Choroid plexus epithelial cell (primary cell): Measurements from ENCODE around the gene FABP7.

Experiments used
- DNase-seq: peaks from one replicate; pipeline ENCODE4 v3.0.0-alpha.2; 2010; ENCODE audit warnings: low read depth
- H3K4me3 ChIP-seq: 2 replicates; pipeline ENCODE4 v1.5.1; 2011; ENCODE audit warnings: low read depth, mild to moderate bottlenecking, control low read depth, low read length, moderate library complexity
- TF ChIP-seq, protein P1 (sequence below): conservative IDR thresholded peaks from 2 replicates; pipeline ENCODE4 v1.5.1; 2011; ENCODE audit warnings: low read depth, mild to moderate bottlenecking, control low read depth, inconsistent platforms, low read length, moderate library complexity

FABP7 gene

DNA sequence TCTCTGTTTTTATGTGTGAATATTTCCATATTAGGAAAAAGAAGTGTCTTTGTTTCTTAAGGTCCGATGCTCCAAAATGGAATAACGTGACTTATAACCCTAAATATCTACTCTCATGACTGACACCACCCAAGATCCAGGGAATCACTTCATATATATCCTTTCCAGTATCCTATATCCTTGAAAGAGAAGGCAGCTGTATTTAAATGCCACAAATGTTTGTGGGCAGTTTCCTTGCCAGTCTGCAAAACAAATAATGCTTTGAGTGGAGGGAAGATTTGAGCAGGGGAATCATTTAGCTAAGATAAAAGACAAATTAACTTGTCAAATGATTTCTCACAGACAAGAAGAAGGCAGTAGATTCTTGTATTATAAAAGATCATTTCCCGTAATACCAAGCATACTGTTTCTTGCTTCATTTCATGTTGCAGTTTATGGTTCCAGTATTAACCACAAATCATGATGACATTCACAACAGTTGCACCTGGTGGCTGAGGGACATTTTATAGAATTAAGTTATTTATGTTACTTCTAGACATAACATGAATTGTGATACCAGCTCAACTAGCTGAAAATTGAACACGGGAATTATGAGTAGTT lies 30.0 kb upstream of the FABP7 start:
- no peak for DNase-seq
- TF ChIP-seq, protein P1, sequence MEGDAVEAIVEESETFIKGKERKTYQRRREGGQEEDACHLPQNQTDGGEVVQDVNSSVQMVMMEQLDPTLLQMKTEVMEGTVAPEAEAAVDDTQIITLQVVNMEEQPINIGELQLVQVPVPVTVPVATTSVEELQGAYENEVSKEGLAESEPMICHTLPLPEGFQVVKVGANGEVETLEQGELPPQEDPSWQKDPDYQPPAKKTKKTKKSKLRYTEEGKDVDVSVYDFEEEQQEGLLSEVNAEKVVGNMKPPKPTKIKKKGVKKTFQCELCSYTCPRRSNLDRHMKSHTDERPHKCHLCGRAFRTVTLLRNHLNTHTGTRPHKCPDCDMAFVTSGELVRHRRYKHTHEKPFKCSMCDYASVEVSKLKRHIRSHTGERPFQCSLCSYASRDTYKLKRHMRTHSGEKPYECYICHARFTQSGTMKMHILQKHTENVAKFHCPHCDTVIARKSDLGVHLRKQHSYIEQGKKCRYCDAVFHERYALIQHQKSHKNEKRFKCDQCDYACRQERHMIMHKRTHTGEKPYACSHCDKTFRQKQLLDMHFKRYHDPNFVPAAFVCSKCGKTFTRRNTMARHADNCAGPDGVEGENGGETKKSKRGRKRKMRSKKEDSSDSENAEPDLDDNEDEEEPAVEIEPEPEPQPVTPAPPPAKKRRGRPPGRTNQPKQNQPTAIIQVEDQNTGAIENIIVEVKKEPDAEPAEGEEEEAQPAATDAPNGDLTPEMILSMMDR = no peak
- no peak overlapping the region for H3K4me3 ChIP-seq

GRCh38 chr6:122751326-122751725 lies 28.2 kb upstream of the FABP7 start:
- H3K4me3 ChIP-seq = no peak overlapping the region
- no peak for DNase-seq
- TF ChIP-seq, protein P1 = no peak

DNA sequence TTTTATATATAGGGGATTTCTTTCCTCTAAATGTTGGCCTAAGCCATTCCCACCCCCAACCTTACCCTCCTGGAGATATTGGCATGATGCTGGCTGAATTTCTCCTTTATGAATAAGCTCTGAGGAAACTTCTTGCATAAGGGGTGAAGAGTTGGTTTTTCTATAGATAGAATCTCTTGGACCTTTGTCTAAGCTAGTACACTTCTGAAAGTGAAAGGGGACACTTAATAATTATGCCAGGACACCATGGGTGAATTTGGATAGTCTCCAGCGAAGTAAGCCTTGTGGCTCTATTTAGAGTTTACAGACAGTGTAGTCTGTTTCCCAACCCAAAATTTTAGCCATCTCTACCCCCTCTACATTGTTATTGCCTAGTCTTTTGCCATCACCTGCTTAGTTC lies 27.1 kb upstream of the FABP7 start:
- TF ChIP-seq, protein P1 = no peak
- no peak for DNase-seq
- H3K4me3 ChIP-seq = no peak overlapping the region

DNA sequence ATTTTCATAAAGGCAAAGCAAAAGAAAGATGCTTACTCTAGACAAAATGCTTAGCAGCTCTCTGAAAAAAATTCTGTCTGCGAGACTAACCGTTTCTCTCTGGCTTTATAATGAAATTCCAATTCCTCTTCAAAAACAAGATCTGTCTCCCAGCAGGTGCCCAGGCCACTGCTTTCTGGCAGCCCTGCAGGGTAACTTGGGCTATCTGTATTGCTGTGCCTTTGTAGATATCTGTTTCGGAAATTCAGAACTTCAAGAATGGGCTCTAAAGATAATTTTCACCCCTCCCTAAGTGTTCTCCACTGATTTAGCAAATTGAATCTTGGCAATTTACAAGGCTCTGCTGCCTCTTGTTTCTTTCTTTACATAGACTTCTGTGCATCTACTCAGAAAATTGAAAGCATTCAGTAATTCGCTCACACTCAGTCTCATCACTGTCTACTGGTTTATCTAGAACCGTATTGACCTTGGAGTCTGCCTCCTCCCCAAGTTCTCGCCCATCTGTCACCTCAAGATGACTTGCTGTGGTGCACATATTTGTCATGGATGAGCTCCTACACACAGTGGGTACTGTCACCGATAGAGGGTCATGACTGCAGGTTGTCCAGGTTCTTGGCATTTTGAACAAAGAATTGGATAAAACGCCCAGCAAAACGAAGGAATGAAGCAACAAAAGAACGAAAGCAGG lies 26.4 kb upstream of the FABP7 start:
- no peak for DNase-seq
- TF ChIP-seq, protein P1 = no peak
- no peak overlapping the region for H3K4me3 ChIP-seq

GRCh38 chr6:122753688-122754056 lies 25.8 kb upstream of the FABP7 start:
- DNase-seq = no peak
- TF ChIP-seq, protein P1 = no peak
- H3K4me3 ChIP-seq = no peak overlapping the region

GRCh38 chr6:122754191-122754731 lies 25.3 kb upstream of the FABP7 start:
- TF ChIP-seq, protein P1 = no peak
- no peak for DNase-seq
- no peak overlapping the region for H3K4me3 ChIP-seq

DNA sequence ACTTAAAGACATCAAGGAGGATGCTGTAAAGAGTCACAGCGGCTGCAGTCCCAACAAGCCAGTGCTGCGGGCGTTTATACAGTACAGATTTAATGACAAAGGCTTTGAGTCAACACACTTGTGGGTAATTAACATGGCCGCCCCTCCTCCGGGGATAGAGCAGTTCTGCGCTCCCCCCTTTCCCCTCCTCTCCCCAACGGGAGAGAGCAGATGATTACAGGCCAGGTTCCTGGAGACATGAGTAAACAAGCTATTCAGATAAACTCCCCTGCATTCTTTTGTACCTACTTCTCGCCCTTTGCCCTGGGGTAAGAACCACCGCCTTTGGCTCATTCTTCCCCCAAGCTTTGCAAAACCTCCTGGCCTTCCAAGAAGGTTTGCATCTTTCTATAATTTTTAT lies 23.6 kb upstream of the FABP7 start:
- TF ChIP-seq, protein P1 = no peak
- no peak for DNase-seq
- no peak overlapping the region for H3K4me3 ChIP-seq
